GM20000 (cell line): Measurements from ENCODE around the gene PPP2R5B.

ENCODE experiments used
- DNase-seq: peaks from one replicate; pipeline ENCODE4 v3.0.0; 2012; ENCODE audit warnings: low spot score
- CTCF ChIP-seq: IDR thresholded peaks from 2 replicates; pipeline ENCODE4 v1.5.1; 2012; ENCODE audit warnings: mild to moderate bottlenecking, control low read depth; ENCODE audit errors: extremely low read depth, missing control alignments

The PPP2R5B gene

GRCh38 chr11:64903291-64903833 lies 21.1 kb upstream of the PPP2R5B start:
- DNase-seq, result no peak
- no peak for TF ChIP-seq CTCF

GRCh38 chr11:64905516-64906313 lies 18.8 kb upstream of the PPP2R5B start:
- no peak for TF ChIP-seq CTCF
- no peak for DNase-seq

GRCh38 chr11:64906314-64906635 lies 18.2 kb upstream of the PPP2R5B start:
- no peak for TF ChIP-seq CTCF
- DNase-seq, result no peak

- no peak for DNase-seq
- TF ChIP-seq CTCF, result no peak
Measured at GRCh38 chr11:64908766-64909165, 15.7 kb upstream of the PPP2R5B start.

GRCh38 chr11:64909653-64910343 lies 14.7 kb upstream of the PPP2R5B start:
- no peak for TF ChIP-seq CTCF
- DNase-seq, result no peak

GRCh38 chr11:64910451-64911093 lies 13.9 kb upstream of the PPP2R5B start:
- DNase-seq, result no peak
- no peak for TF ChIP-seq CTCF

GRCh38 chr11:64911142-64911541 lies 13.3 kb upstream of the PPP2R5B start:
- no peak for DNase-seq
- TF ChIP-seq CTCF, result no peak
